SK-N-SH treated with all-trans-retinoic acid at 6 μM for 48 hours (cell line): ENCODE data around the gene MCRS1.

ENCODE experiments used
- ARNTL ChIP-seq: fragments of 450-650 bp; formaldehyde crosslinking; IDR thresholded peaks from 2 replicates; pipeline ENCODE4 v1.5.0; 2020; ENCODE audit warnings: low read depth, mild to moderate bottlenecking, moderate library complexity, borderline replicate concordance
- CSDC2 ChIP-seq: fragments of 250-450 bp; sonication (Bioruptor Pico); IDR thresholded peaks from 2 replicates; pipeline ENCODE4 v1.5.0; 2020; ENCODE audit warnings: mild to moderate bottlenecking, moderate library complexity
- GLIS3 ChIP-seq: fragments of 250-450 bp; sonication (Bioruptor Pico); IDR thresholded peaks from 2 replicates; pipeline ENCODE4 v1.5.0; 2020; ENCODE audit warnings: mild to moderate bottlenecking, moderate library complexity
- RARB ChIP-seq: fragments of 250-450 bp; sonication (Bioruptor Pico); IDR thresholded peaks from 2 replicates; pipeline ENCODE4 v1.8.0; 2021; ENCODE audit warnings: mild to moderate bottlenecking, moderate library complexity
- TCF4 ChIP-seq: fragments of 250-450 bp; sonication (Bioruptor Pico); IDR thresholded peaks from 2 replicates; pipeline ENCODE4 v1.8.0; 2021; ENCODE audit warnings: mild to moderate bottlenecking, moderate library complexity, borderline replicate concordance
- TOX ChIP-seq: fragments of 250-450 bp; sonication (Bioruptor Pico); IDR thresholded peaks from 2 replicates; pipeline ENCODE4 v1.8.0; 2021; ENCODE audit warnings: mild to moderate bottlenecking, moderate library complexity, borderline replicate concordance
- ZFP3 ChIP-seq: fragments of 250-450 bp; sonication (Bioruptor Pico); IDR thresholded peaks from 2 replicates; pipeline ENCODE4 v1.5.0; 2020; ENCODE audit warnings: mild to moderate bottlenecking, moderate library complexity
- ZNF70 ChIP-seq: fragments of 450-650 bp; formaldehyde crosslinking; IDR thresholded peaks from 2 replicates; pipeline ENCODE4 v1.5.0; 2020; ENCODE audit warnings: mild to moderate bottlenecking, moderate library complexity
- ZNF8 ChIP-seq: fragments of 450-650 bp; formaldehyde crosslinking; IDR thresholded peaks from 2 replicates; pipeline ENCODE4 v1.5.0; 2020; ENCODE audit warnings: mild to moderate bottlenecking, moderate library complexity
- TF ChIP-seq, protein P1 (sequence below): fragments of 250-450 bp; sonication (Bioruptor Pico); IDR thresholded peaks from 2 replicates; pipeline ENCODE4 v1.8.0; 2020; ENCODE audit warnings: mild to moderate bottlenecking, moderate library complexity, borderline replicate concordance
- TF ChIP-seq, protein P2 (sequence below): fragments of 250-450 bp; sonication (Bioruptor Pico); IDR thresholded peaks from 2 replicates; pipeline ENCODE4 v1.8.0; 2021; ENCODE audit warnings: low read depth, mild to moderate bottlenecking, moderate library complexity, borderline replicate concordance

DNA sequence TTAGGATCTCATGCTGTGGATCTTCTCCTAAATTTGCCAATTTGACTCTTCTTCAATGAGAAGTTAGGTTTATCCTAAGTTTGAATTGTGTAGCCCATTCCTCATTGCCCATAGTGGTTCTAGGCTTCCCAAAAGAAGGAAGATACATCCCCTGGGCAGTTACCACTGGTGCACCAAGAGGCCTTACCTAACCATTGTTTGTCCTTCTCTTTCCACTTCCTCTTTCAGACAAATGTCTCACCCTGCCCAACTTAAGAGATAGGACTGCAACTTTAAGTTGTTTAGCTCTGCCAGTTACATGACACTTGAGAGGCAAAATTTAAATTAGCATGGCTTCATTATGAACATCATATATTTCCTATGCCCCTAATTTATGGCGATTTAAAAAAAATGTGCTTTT lies 38.5 kb downstream of the MCRS1 start:
- TF ChIP-seq GLIS3 (CRISPR knock-in tag) (no peak), TOX (no peak), TCF4 (CRISPR knock-in tag) (no peak), RARB (CRISPR knock-in tag) (no peak), ZNF70 (no peak), ZFP3 (CRISPR knock-in tag) (no peak), ZNF8 (CRISPR knock-in tag) (no peak), CSDC2 (CRISPR knock-in tag) (no peak), ARNTL (no peak)
- TF ChIP-seq, protein P1, sequence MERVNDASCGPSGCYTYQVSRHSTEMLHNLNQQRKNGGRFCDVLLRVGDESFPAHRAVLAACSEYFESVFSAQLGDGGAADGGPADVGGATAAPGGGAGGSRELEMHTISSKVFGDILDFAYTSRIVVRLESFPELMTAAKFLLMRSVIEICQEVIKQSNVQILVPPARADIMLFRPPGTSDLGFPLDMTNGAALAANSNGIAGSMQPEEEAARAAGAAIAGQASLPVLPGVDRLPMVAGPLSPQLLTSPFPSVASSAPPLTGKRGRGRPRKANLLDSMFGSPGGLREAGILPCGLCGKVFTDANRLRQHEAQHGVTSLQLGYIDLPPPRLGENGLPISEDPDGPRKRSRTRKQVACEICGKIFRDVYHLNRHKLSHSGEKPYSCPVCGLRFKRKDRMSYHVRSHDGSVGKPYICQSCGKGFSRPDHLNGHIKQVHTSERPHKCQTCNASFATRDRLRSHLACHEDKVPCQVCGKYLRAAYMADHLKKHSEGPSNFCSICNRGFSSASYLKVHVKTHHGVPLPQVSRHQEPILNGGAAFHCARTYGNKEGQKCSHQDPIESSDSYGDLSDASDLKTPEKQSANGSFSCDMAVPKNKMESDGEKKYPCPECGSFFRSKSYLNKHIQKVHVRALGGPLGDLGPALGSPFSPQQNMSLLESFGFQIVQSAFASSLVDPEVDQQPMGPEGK, result no peak
- TF ChIP-seq, protein P2, sequence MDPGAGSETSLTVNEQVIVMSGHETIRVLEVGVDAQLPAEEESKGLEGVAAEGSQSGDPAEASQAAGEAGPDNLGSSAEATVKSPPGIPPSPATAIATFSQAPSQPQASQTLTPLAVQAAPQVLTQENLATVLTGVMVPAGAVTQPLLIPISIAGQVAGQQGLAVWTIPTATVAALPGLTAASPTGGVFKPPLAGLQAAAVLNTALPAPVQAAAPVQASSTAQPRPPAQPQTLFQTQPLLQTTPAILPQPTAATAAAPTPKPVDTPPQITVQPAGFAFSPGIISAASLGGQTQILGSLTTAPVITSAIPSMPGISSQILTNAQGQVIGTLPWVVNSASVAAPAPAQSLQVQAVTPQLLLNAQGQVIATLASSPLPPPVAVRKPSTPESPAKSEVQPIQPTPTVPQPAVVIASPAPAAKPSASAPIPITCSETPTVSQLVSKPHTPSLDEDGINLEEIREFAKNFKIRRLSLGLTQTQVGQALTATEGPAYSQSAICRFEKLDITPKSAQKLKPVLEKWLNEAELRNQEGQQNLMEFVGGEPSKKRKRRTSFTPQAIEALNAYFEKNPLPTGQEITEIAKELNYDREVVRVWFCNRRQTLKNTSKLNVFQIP, result no peak
